ENCODE data around the gene MAN1C1. TPM values are rescaled to one million over a fixed set of nuclear protein-coding genes. Genes with fewer than 3 reads are reported as not detected.

Gene MAN1C1
- polyA plus RNA-seq, 1 donor from 2014 or later = 1.3 TPM

DNA sequence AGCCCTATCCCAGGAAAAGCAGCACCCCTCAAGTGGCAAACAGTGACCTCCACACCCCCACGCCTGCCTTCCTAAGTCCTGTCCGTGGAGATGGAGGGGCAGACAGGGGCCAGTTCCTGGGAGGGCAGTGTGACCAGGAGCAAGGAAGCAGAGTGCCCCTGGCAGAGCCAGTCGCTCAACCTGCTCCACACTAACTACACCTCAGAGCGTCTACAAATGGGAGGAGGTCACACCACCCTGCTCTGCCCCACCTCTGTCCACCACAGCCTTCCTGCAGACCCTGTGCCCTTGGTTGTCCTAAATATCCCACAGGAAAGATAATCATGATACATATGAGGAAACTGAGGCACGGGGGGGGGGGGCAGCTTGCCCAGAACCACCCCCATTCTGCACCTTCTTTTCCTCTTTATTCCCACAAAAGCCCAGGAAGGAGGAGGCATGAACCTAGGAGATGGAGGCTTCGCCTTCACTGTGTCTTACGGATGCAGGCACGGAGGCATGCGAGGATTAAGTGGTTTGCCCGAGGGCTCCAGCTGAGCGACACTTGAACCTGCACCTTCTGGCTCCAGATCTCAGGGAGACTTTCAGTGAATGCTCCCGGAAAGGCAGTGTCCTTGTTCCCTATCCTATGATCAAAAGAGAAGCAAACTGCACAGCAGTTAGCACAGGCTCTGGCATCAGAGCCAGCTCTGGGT, 140.7 kb downstream of the MAN1C1 start:
- H3K4me2 ChIP-seq (ENCODE audit: low read length) = no peak overlapping the region
- H3K9me2 ChIP-seq (ENCODE audit: insufficient read depth, low read length) = no peaks in the 10 kb centered on the region
- H3K9me3 ChIP-seq (ENCODE audit: low read length) = no peaks in the 10 kb centered on the region
- H3K4me3 ChIP-seq (ENCODE audit: low read length) = no peak overlapping the region
- H3F3A ChIP-seq (ENCODE audit: insufficient read depth, low read length, poor library complexity, severe bottlenecking) = no peaks in the 10 kb centered on the region
- no peaks in the 10 kb centered on the region for H3K27me3 ChIP-seq (ENCODE audit: insufficient read depth, low read depth, low read length)
- no peak overlapping the region for H2AFZ ChIP-seq (ENCODE audit: low read depth, low read length)
- H3K27ac ChIP-seq (ENCODE audit: low read length) = no peak overlapping the region
- H3K9ac ChIP-seq (ENCODE audit: low read length) = no peak overlapping the region
- TF ChIP-seq POLR2AphosphoS5 (IDR thresholded peaks at IDR 0.05) = no peak
- TF ChIP-seq RAD21 (conservative IDR thresholded peaks at IDR 0.05) = no peak
- no peak for TF ChIP-seq MXI1 (conservative IDR thresholded peaks at IDR 0.05; ENCODE audit: poor library complexity, severe bottlenecking)
- TF ChIP-seq EP300 (conservative IDR thresholded peaks at IDR 0.05; ENCODE audit: poor library complexity, severe bottlenecking) = no peak
- TF ChIP-seq, protein P1, sequence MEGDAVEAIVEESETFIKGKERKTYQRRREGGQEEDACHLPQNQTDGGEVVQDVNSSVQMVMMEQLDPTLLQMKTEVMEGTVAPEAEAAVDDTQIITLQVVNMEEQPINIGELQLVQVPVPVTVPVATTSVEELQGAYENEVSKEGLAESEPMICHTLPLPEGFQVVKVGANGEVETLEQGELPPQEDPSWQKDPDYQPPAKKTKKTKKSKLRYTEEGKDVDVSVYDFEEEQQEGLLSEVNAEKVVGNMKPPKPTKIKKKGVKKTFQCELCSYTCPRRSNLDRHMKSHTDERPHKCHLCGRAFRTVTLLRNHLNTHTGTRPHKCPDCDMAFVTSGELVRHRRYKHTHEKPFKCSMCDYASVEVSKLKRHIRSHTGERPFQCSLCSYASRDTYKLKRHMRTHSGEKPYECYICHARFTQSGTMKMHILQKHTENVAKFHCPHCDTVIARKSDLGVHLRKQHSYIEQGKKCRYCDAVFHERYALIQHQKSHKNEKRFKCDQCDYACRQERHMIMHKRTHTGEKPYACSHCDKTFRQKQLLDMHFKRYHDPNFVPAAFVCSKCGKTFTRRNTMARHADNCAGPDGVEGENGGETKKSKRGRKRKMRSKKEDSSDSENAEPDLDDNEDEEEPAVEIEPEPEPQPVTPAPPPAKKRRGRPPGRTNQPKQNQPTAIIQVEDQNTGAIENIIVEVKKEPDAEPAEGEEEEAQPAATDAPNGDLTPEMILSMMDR (IDR thresholded peaks at IDR 0.05; ENCODE audit: poor library complexity, severe bottlenecking) = no peak
- no peak for TF ChIP-seq SMC3 (conservative IDR thresholded peaks at IDR 0.05; ENCODE audit: poor library complexity)
- TF ChIP-seq, protein P2, sequence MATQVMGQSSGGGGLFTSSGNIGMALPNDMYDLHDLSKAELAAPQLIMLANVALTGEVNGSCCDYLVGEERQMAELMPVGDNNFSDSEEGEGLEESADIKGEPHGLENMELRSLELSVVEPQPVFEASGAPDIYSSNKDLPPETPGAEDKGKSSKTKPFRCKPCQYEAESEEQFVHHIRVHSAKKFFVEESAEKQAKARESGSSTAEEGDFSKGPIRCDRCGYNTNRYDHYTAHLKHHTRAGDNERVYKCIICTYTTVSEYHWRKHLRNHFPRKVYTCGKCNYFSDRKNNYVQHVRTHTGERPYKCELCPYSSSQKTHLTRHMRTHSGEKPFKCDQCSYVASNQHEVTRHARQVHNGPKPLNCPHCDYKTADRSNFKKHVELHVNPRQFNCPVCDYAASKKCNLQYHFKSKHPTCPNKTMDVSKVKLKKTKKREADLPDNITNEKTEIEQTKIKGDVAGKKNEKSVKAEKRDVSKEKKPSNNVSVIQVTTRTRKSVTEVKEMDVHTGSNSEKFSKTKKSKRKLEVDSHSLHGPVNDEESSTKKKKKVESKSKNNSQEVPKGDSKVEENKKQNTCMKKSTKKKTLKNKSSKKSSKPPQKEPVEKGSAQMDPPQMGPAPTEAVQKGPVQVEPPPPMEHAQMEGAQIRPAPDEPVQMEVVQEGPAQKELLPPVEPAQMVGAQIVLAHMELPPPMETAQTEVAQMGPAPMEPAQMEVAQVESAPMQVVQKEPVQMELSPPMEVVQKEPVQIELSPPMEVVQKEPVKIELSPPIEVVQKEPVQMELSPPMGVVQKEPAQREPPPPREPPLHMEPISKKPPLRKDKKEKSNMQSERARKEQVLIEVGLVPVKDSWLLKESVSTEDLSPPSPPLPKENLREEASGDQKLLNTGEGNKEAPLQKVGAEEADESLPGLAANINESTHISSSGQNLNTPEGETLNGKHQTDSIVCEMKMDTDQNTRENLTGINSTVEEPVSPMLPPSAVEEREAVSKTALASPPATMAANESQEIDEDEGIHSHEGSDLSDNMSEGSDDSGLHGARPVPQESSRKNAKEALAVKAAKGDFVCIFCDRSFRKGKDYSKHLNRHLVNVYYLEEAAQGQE (IDR thresholded peaks at IDR 0.05; ENCODE audit: borderline replicate concordance) = no peak
- TF ChIP-seq TAF1 (IDR thresholded peaks at IDR 0.05; ENCODE audit: low read depth) = no peak
- no peak for TF ChIP-seq EZH2 (IDR thresholded peaks at IDR 0.05; ENCODE audit: borderline replicate concordance, insufficient read depth, low read length, poor library complexity, severe bottlenecking)
- H4K20me1 ChIP-seq (ENCODE audit: insufficient read depth) = no peaks in the 10 kb centered on the region
- no peaks in the 10 kb centered on the region for H3K36me3 ChIP-seq (ENCODE audit: insufficient read depth, low read length)
- no peaks in the 10 kb centered on the region for H3K79me2 ChIP-seq (replicated peaks; ENCODE audit: insufficient read depth, low read length)

DNA sequence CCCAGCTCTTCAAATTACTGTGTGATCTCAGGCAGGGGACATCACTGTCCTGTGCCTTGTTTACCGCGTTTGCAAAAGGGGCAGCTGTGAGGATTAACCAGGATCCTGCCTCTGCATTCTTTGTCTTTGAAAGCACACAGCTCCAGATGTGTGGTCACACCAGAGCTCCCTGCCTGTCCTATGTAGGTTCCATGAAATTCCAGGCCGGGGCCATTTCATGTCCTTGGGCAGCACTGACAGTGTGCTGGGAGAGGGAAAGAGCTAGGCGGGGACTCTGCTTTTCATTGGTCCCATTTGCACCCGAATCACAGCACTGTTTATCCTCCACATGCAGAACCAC, 141.2 kb downstream of the MAN1C1 start:
- Histone ChIP-seq H3K4me2 (ENCODE audit: low read length) (no peak overlapping the region), H3K27ac (ENCODE audit: low read length) (no peak overlapping the region), H3K9ac (ENCODE audit: low read length) (no peak overlapping the region), H4K20me1 (ENCODE audit: insufficient read depth) (no peaks in the 10 kb centered on the region), H3K27me3 (ENCODE audit: insufficient read depth, low read depth, low read length) (no peaks in the 10 kb centered on the region), H3K4me3 (ENCODE audit: low read length) (no peak overlapping the region), H3K36me3 (ENCODE audit: insufficient read depth, low read length) (no peaks in the 10 kb centered on the region), H3K79me2 (replicated peaks; ENCODE audit: insufficient read depth, low read length) (no peaks in the 10 kb centered on the region), H3K9me3 (ENCODE audit: low read length) (no peaks in the 10 kb centered on the region), H3K9me2 (ENCODE audit: insufficient read depth, low read length) (no peaks in the 10 kb centered on the region), H3F3A (ENCODE audit: insufficient read depth, low read length, poor library complexity, severe bottlenecking) (no peaks in the 10 kb centered on the region), H2AFZ (ENCODE audit: low read depth, low read length) (no peak overlapping the region)
- TF ChIP-seq, protein P2 (IDR thresholded peaks at IDR 0.05; ENCODE audit: borderline replicate concordance) = no peak
- no peak for TF ChIP-seq TAF1 (IDR thresholded peaks at IDR 0.05; ENCODE audit: low read depth)
- no peak for TF ChIP-seq RAD21 (conservative IDR thresholded peaks at IDR 0.05)
- no peak for TF ChIP-seq MXI1 (conservative IDR thresholded peaks at IDR 0.05; ENCODE audit: poor library complexity, severe bottlenecking)
- TF ChIP-seq EP300 (conservative IDR thresholded peaks at IDR 0.05; ENCODE audit: poor library complexity, severe bottlenecking) = no peak
- TF ChIP-seq EZH2 (IDR thresholded peaks at IDR 0.05; ENCODE audit: borderline replicate concordance, insufficient read depth, low read length, poor library complexity, severe bottlenecking) = no peak
- TF ChIP-seq SMC3 (conservative IDR thresholded peaks at IDR 0.05; ENCODE audit: poor library complexity) = no peak
- TF ChIP-seq, protein P1 (IDR thresholded peaks at IDR 0.05; ENCODE audit: poor library complexity, severe bottlenecking) = no peak
- TF ChIP-seq POLR2AphosphoS5 (IDR thresholded peaks at IDR 0.05) = no peak
